Small intestine (tissue), 7 donors: ENCODE data around the gene RRBP1. TPM values are rescaled to one million over a fixed set of nuclear protein-coding genes. Genes with fewer than 3 reads are reported as not detected.
"Not testable (repeated sequence)": the region's sequence is repeated elsewhere in the genome, so short reads cannot be mapped to it uniquely, and the experiment has no call there.

Experiments used
- DNase-seq, 2 donors: peaks; one replicate each; pipeline versions ENCODE4 v3.0.0 to v3.0.0-alpha.2; 2013
- FAIRE-seq: peaks from 2 replicates; lab custom pipeline; 2012; peaks lifted over from hg19 to GRCh38; lab: Jason Lieb, UNC
- H3K27ac ChIP-seq, 3 donors: one replicate each; pipeline ENCODE4 v1.5.1; 2013; ENCODE audit warnings: low read length in 2 of 3, mild to moderate bottlenecking in 2 of 3, control low read depth in 1 of 3, inconsistent platforms in 1 of 3, low read depth in 1 of 3, moderate library complexity in 1 of 3
- H3K27me3 ChIP-seq, 3 donors: one replicate each; pipeline ENCODE4 v1.6.1; 2013; ENCODE audit warnings: low read length in 3 of 3, inconsistent platforms in 1 of 3; ENCODE audit not compliant: control insufficient read depth in 3 of 3, insufficient read depth in 3 of 3
- H3K36me3 ChIP-seq, 3 donors: one replicate each; pipeline ENCODE4 v1.6.1; 2013; ENCODE audit warnings: low read length in 3 of 3, inconsistent platforms in 1 of 3, low read depth in 1 of 3, mild to moderate bottlenecking in 1 of 3, moderate library complexity in 1 of 3; ENCODE audit not compliant: control insufficient read depth in 3 of 3, insufficient read depth in 2 of 3
- H3K4me1 ChIP-seq, 3 donors: one replicate each; pipeline ENCODE4 v1.6.1; 2013; ENCODE audit warnings: low read length in 2 of 3, inconsistent platforms in 1 of 3, low read depth in 1 of 3, mild to moderate bottlenecking in 1 of 3, moderate library complexity in 1 of 3; ENCODE audit not compliant: control insufficient read depth in 3 of 3, insufficient read depth in 2 of 3
- H3K4me3 ChIP-seq, 3 donors: one replicate each; pipeline ENCODE4 v1.5.1; 2013; ENCODE audit warnings: low read length in 3 of 3, control low read depth in 1 of 3, inconsistent platforms in 1 of 3, low read depth in 1 of 3, mild to moderate bottlenecking in 1 of 3, moderate library complexity in 1 of 3
- H3K9me3 ChIP-seq, 2 donors: one replicate each; pipeline ENCODE4 v1.6.1; 2013; ENCODE audit warnings: low read depth in 1 of 2, low read length in 1 of 2; ENCODE audit not compliant: control insufficient read depth in 2 of 2, insufficient read depth in 1 of 2
- WGBS, 3 donors: extraction: QIAGEN DNeasy Blood & Tissue Kit; methylation state at CpG; one replicate each; pipeline ENCODE4 v1.1.7; 2013; 5-methylcytosine and 5-hydroxymethylcytosine counted together
- polyA plus RNA-seq, 4 donors: library from polyadenylated mRNA; stranded (reverse) in 3 of 4; unstranded in 1 of 4; fragments of 200-250 nt in 3 of 4; fragments of 120-200 nt in 1 of 4; gene quantifications; one replicate each; pipeline versions ENCODE4 v1.2.1 to v1.2.3, GENCODE V29; 2013
- donor health status: healthy with polysubstance abuse.
- donor health status: control.
- donor health status: control.
- donor health status: Bipolar disorder and iron deficiency.
- donor health status: healthy.

The RRBP1 gene
- polyA plus RNA-seq, 4 donors, result 45.2 to 232 (median 112) TPM

- Histone ChIP-seq H3K27ac (no peak overlapping the region), H3K4me3 (no peak overlapping the region), H3K4me1 (peaks cover 0 to 33% (median 4%) of the 10 kb centered on the region in 3 donors), H3K27me3 (no peaks in the 10 kb centered on the region), H3K9me3 (no peaks in the 10 kb centered on the region), H3K36me3 (no peaks in the 10 kb centered on the region)
- FAIRE-seq (no peak), DNase-seq (no peak)
- 83 to 92% (median 84%) methylated on average over 6 of the region's 6 CpGs for WGBS, 3 donors
Measured at GRCh38 chr20:17712708-17713107, 30.7 kb upstream of the RRBP1 start.

- H3K36me3 ChIP-seq, result no peaks in the 10 kb centered on the region
- FAIRE-seq (no peak), DNase-seq (no peak)
- no peaks in the 10 kb centered on the region for H3K27me3 ChIP-seq
- WGBS, 3 donors, result 82 to 88% (median 87%) methylated on average over 4 of the region's 4 CpGs
- H3K9me3 ChIP-seq, result no peaks in the 10 kb centered on the region
- H3K27ac ChIP-seq, result no peak overlapping the region
- no peak overlapping the region for H3K4me3 ChIP-seq
- H3K4me1 ChIP-seq, result peaks cover 0 to 33% (median 4%) of the 10 kb centered on the region in 3 donors
Measured at GRCh38 chr20:17712201-17712600, 30.2 kb upstream of the RRBP1 start.

GRCh38 chr20:17711267-17711627 lies 29.2 kb upstream of the RRBP1 start:
- Histone ChIP-seq H3K27ac (peak overlapping the region in 1 of 3 donors; percentile 1), H3K36me3 (no peaks in the 10 kb centered on the region), H3K9me3 (no peaks in the 10 kb centered on the region), H3K4me3 (no peak overlapping the region), H3K27me3 (no peaks in the 10 kb centered on the region), H3K4me1 (peaks cover 0 to 38% (median 8%) of the 10 kb centered on the region in 3 donors)
- FAIRE-seq, result no peak
- DNase-seq, result no peak
- WGBS, 3 donors, result 64 to 82% (median 73%) methylated on average over 5 of the region's 5 CpGs

- Histone ChIP-seq H3K4me1 (peaks cover 0 to 43% (median 8%) of the 10 kb centered on the region in 3 donors), H3K27ac (peak overlapping the region in 1 of 3 donors; percentile 1), H3K4me3 (no peak overlapping the region), H3K36me3 (no peaks in the 10 kb centered on the region), H3K27me3 (no peaks in the 10 kb centered on the region), H3K9me3 (no peaks in the 10 kb centered on the region)
- WGBS, 3 donors, result 35 to 52% (median 41%) methylated on average over 21 of the region's 21 CpGs
- DNase-seq (peak; percentile 61 to 83), FAIRE-seq (no peak)
Measured at GRCh38 chr20:17710379-17711266, 28.6 kb upstream of the RRBP1 start.

GRCh38 chr20:17709361-17710293 lies 27.6 kb upstream of the RRBP1 start:
- no peak overlapping the region for H3K4me3 ChIP-seq
- H3K4me1 ChIP-seq, result peaks cover 0 to 47% (median 8%) of the 10 kb centered on the region in 3 donors
- H3K9me3 ChIP-seq, result no peaks in the 10 kb centered on the region
- FAIRE-seq (no peak), DNase-seq (no peak)
- H3K27ac ChIP-seq, result no peak overlapping the region
- WGBS, 3 donors, result 77 to 93% (median 77%) methylated on average over 12 of the region's 12 CpGs
- H3K36me3 ChIP-seq, result no peaks in the 10 kb centered on the region
- no peaks in the 10 kb centered on the region for H3K27me3 ChIP-seq

GRCh38 chr20:17708675-17709360 lies 26.8 kb upstream of the RRBP1 start:
- no peaks in the 10 kb centered on the region for H3K9me3 ChIP-seq
- WGBS, 3 donors, result 54 to 65% (median 63%) methylated on average over 7 of the region's 7 CpGs
- H3K27ac ChIP-seq, result peak overlapping the region in 2 of 3 donors; percentile 7 to 40
- H3K27me3 ChIP-seq, result no peaks in the 10 kb centered on the region
- peaks cover 0 to 47% (median 8%) of the 10 kb centered on the region in 3 donors for H3K4me1 ChIP-seq
- peak in 1 of 2 donors; percentile 28 for DNase-seq
- no peaks in the 10 kb centered on the region for H3K36me3 ChIP-seq
- H3K4me3 ChIP-seq, result no peak overlapping the region
- FAIRE-seq, result no peak

- DNase-seq, H3K4me3 ChIP-seq, H3K27me3 ChIP-seq, H3K36me3 ChIP-seq, H3K27ac ChIP-seq, H3K9me3 ChIP-seq, FAIRE-seq: not testable (repeated sequence)
- 80 to 82% (median 82%) methylated on average over 3 of the region's 3 CpGs for WGBS, 3 donors
- H3K4me1 ChIP-seq, result peaks cover 0 to 47% (median 8%) of the 10 kb centered on the region in 3 donors
Measured at GRCh38 chr20:17707951-17708350, 25.9 kb upstream of the RRBP1 start.

GRCh38 chr20:17706632-17707031 lies 24.6 kb upstream of the RRBP1 start:
- H3K27me3 ChIP-seq, result no peaks in the 10 kb centered on the region
- DNase-seq, result peak; percentile 27 to 50
- H3K27ac ChIP-seq, result no peak overlapping the region
- H3K4me1 ChIP-seq, result peaks cover 0 to 47% (median 8%) of the 10 kb centered on the region in 3 donors
- no peak for FAIRE-seq
- H3K9me3 ChIP-seq, result no peaks in the 10 kb centered on the region
- no peaks in the 10 kb centered on the region for H3K36me3 ChIP-seq
- WGBS, 3 donors, result 41 to 78% (median 59%) methylated on average over 3 of the region's 3 CpGs
- no peak overlapping the region for H3K4me3 ChIP-seq
